ENCODE results near the gene ITFG2. TPM values are rescaled to one million over a fixed set of nuclear protein-coding genes. Genes with fewer than 3 reads are reported as not detected.

Gene ITFG2
- total and polyA plus RNA-seq, 10 of the 15 experiments (the other 5 are each of a cell fraction or from before 2014, with no cell fraction given): 21.2 to 39.5 (median 25.9) TPM

- Histone ChIP-seq H3K27me3 (replicated peaks in 1 of 2; ENCODE audit: control insufficient read depth in 2 of 2, insufficient read depth in 2 of 2, low read length in 1 of 2) (peaks cover 0 to 3% of the 10 kb centered on the region in 2 experiments), H3K79me2 (ENCODE audit: control insufficient read depth, insufficient read depth, low read length) (no peaks in the 10 kb centered on the region), H3K9ac (ENCODE audit: control insufficient read depth, insufficient read depth, low read length) (no peak overlapping the region), H3K4me3 (no peak overlapping the region), H3K27ac (ENCODE audit: control insufficient read depth, insufficient read depth) (no peak overlapping the region), H3K36me3 (ENCODE audit: control insufficient read depth in 2 of 2, insufficient read depth in 2 of 2, low read length in 1 of 2) (no peaks in the 10 kb centered on the region), H3K9me3 (replicated peaks; ENCODE audit: control insufficient read depth, insufficient read depth, low read length) (no peaks in the 10 kb centered on the region), H3K4me1 (ENCODE audit: control insufficient read depth, insufficient read depth, low read length) (no peaks in the 10 kb centered on the region), H4K20me1 (ENCODE audit: control insufficient read depth, insufficient read depth) (no peaks in the 10 kb centered on the region), H3K4me2 (ENCODE audit: control insufficient read depth, insufficient read depth) (no peak overlapping the region), H2AFZ (ENCODE audit: control insufficient read depth, low read depth, low read length) (no peak overlapping the region)
- ATAC-seq: no peak
- DNase-seq (ENCODE audit: low read depth, low spot score): no peak
- no peak for FAIRE-seq
- no TSS peak for BruUV-seq (replicated peaks)
- no peak for TF ChIP-seq BMI1 (IDR thresholded peaks at IDR 0.05; ENCODE audit: borderline replicate concordance)
- SMC1A ChIA-PET (ENCODE audit: uncharacterized antibody, unreplicated experiment): no interaction called here
- POLR2A ChIA-PET: no interaction called here
- RAD21 ChIA-PET (ENCODE audit: unreplicated experiment): no interaction called here
- in situ Hi-C loops (cut with MboI): no loop called here
- 26% methylated on average over 8 of the region's 8 CpGs for WGBS (ENCODE audit: insufficient coverage, insufficient replicate concordance, low lambda C conversion rate, missing lambda C conversion rate)
- CTCF ChIA-PET: no interaction called here
- intact Hi-C loops (cut with micrococcal nuclease; ENCODE audit: unreplicated experiment): no loop called here
These were observed 37.0 kb upstream of the ITFG2 start for GRCh38 chr12:2775431-2775830.

- POLR2A ChIA-PET: no interaction called here
- 75% methylated on average over 20 of the region's 20 CpGs for WGBS (ENCODE audit: insufficient coverage, insufficient replicate concordance, low lambda C conversion rate, missing lambda C conversion rate)
- no peaks in the 10 kb centered on the region for H3K4me1 ChIP-seq (ENCODE audit: control insufficient read depth, insufficient read depth, low read length)
- no peak overlapping the region for H3K4me3 ChIP-seq
- DNase-seq (ENCODE audit: low read depth, low spot score): no peak
- CTCF ChIA-PET: no interaction called here
- H3K79me2 ChIP-seq (ENCODE audit: control insufficient read depth, insufficient read depth, low read length): no peaks in the 10 kb centered on the region
- RAD21 ChIA-PET (ENCODE audit: unreplicated experiment): no interaction called here
- H2AFZ ChIP-seq (ENCODE audit: control insufficient read depth, low read depth, low read length): no peak overlapping the region
- no peaks in the 10 kb centered on the region for H4K20me1 ChIP-seq (ENCODE audit: control insufficient read depth, insufficient read depth)
- H3K27ac ChIP-seq (ENCODE audit: control insufficient read depth, insufficient read depth): no peak overlapping the region
- in situ Hi-C loops (cut with MboI): no loop called here
- BruUV-seq (replicated peaks): no TSS peak
- no peak for ATAC-seq
- H3K4me2 ChIP-seq (ENCODE audit: control insufficient read depth, insufficient read depth): no peak overlapping the region
- SMC1A ChIA-PET (ENCODE audit: uncharacterized antibody, unreplicated experiment): no interaction called here
- no peak for FAIRE-seq
- peaks cover 0 to 3% of the 10 kb centered on the region in 2 experiments for H3K27me3 ChIP-seq (replicated peaks in 1 of 2; ENCODE audit: control insufficient read depth in 2 of 2, insufficient read depth in 2 of 2, low read length in 1 of 2)
- H3K9ac ChIP-seq (ENCODE audit: control insufficient read depth, insufficient read depth, low read length): no peak overlapping the region
- H3K9me3 ChIP-seq (replicated peaks; ENCODE audit: control insufficient read depth, insufficient read depth, low read length): no peaks in the 10 kb centered on the region
- intact Hi-C loops (cut with micrococcal nuclease; ENCODE audit: unreplicated experiment): no loop called here
- no peaks in the 10 kb centered on the region for H3K36me3 ChIP-seq (ENCODE audit: control insufficient read depth in 2 of 2, insufficient read depth in 2 of 2, low read length in 1 of 2)
- TF ChIP-seq SMC3 (IDR thresholded peaks at IDR 0.05; ENCODE audit: borderline replicate concordance, low read length) (no peak), TCF12 (IDR thresholded peaks at IDR 0.05; ENCODE audit: low read depth, low read length) (no peak), BCL3 (IDR thresholded peaks at IDR 0.05; ENCODE audit: borderline replicate concordance, insufficient read depth, low read depth, low read length, poor library complexity, severe bottlenecking) (no peak), REST (IDR thresholded peaks at IDR 0.05; ENCODE audit: low read depth, low read length) (no peak), NRF1 (conservative IDR thresholded peaks at IDR 0.05; ENCODE audit: low read depth, low read length) (no peak), HDAC2 (IDR thresholded peaks at IDR 0.05) (no peak), SIN3A (IDR thresholded peaks at IDR 0.05; ENCODE audit: low read depth, low read length) (no peak), YBX1 (IDR thresholded peaks at IDR 0.05) (no peak), RELA (IDR thresholded peaks at IDR 0.05; ENCODE audit: borderline replicate concordance, partially characterized antibody) (no peak), SKIL (IDR thresholded peaks at IDR 0.05; ENCODE audit: low read depth, poor library complexity, severe bottlenecking) (no peak)
These were observed 36.2 kb upstream of the ITFG2 start for GRCh38 chr12:2776129-2776806.

All from GM12878 (cell line).